ENCODE data around the gene PLLP.

DNA sequence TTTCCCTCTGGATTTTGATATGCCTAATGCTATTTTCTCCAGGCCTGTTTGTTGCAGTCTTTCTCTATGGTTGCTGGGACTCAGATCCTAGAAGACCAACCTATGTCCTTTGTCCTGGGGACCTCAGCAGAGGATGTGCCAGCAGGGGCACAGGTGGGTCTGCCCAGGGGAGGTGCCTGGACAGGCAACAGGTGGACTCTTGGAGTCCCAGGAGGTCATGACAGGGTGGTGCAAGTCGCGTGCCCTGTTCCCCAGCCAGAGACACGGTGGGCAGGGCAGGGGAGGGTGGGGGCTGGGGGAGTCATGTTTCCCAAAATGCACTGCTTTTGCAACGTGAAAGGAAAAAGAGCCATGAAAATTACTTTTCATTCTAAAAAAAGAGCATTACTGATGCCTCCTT lies 26.3 kb upstream of the PLLP start:
- no peak for TF ChIP-seq POLR2A (IDR thresholded peaks at IDR 0.05)
- TF ChIP-seq, protein P1, sequence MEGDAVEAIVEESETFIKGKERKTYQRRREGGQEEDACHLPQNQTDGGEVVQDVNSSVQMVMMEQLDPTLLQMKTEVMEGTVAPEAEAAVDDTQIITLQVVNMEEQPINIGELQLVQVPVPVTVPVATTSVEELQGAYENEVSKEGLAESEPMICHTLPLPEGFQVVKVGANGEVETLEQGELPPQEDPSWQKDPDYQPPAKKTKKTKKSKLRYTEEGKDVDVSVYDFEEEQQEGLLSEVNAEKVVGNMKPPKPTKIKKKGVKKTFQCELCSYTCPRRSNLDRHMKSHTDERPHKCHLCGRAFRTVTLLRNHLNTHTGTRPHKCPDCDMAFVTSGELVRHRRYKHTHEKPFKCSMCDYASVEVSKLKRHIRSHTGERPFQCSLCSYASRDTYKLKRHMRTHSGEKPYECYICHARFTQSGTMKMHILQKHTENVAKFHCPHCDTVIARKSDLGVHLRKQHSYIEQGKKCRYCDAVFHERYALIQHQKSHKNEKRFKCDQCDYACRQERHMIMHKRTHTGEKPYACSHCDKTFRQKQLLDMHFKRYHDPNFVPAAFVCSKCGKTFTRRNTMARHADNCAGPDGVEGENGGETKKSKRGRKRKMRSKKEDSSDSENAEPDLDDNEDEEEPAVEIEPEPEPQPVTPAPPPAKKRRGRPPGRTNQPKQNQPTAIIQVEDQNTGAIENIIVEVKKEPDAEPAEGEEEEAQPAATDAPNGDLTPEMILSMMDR (IDR thresholded peaks at IDR 0.05): no peak
